Dermis blood vessel endothelial cell (primary cell): ENCODE data around the gene CAMTA2. TPM values are rescaled to one million over a fixed set of nuclear protein-coding genes. Genes with fewer than 3 reads are reported as not detected.
A peak's percentile ranks its signal among the peaks of the same experiment; 100 is the strongest.

Experiments
- DNase-seq: peaks from one replicate; pipeline ENCODE4 v3.0.0; 2010
- total RNA-seq: library from RNA; depleted of rRNA; stranded (reverse); fragments of >200 nt; gene quantifications from 2 replicates; pipeline ENCODE4 v1.2.3, GENCODE V29; 2014

Gene CAMTA2
- total RNA-seq, 1 donor from 2014 or later: 4.9 TPM

- DNase-seq: peak; percentile 99
Observed at GRCh38 chr17:4967539-4968485, 19.7 kb downstream of the CAMTA2 start, which contains the start of gene SPAG7. Gene SPAG7, minus strand, starts transcription at chr17:4967817. Its CDS starts 13 bp downstream, at chr17:4967804.

- peak; percentile 100 for DNase-seq
Observed at GRCh38 chr17:4966844-4967538, 20.5 kb downstream of the CAMTA2 start.

- DNase-seq: no peak
Observed at GRCh38 chr17:4965311-4965986, 22.0 kb downstream of the CAMTA2 start.

GRCh38 chr17:4960279-4960922, 27.1 kb downstream of the CAMTA2 start:
- no peak for DNase-seq

DNA sequence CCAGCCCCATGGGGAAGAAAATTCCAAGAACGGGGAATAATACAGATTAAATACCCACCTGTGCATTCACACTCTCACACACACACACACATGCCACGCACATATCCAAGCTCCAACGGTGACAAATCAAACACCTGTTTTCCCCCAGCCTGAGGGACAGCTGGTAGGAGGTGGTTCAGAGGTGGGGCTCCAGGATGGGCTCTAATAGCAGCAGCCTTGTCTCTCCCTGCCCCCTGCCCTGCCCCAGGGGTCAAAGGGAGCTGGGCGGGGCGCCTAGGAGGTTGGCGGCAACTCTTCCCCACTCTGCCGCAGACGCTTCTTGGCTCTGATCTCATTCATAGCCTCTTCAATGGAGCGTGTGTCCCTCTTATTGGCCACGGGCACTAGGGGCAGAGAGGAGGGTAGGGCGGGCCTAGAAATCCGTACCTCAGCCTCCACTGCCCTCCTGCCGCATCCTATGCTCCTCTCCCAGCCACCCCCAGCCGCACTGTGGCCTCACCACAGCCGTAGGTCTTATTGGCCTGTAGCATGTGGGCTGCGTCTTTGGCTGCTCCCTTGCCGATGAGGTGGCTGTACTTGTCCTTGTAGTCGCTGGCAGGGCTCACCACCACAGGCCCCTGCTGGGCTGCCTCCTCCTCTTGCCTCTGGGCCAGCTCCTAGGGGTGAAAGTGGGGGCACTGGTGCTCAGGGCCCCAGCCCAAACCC, 28.1 kb downstream of the CAMTA2 start:
- no peak for DNase-seq

DNA sequence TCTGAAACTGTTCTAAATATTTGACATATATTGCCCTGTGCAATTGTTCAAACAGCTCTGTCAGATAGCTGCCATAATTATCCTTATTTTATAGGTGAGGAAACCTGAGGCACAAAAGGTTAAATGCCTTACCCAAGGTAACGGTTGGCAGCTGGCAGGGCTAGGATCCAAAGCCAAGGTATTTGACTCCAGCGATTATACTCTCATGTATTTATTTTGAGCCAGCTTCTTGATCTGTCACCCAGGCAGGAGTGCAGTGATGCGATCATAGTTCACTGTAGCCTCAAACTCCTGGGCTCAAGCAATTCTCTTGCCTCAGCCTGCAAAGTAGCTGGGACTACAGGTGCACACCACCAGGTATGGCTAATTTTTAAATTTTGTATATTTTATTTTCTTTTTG, 29.4 kb downstream of the CAMTA2 start:
- no peak for DNase-seq

GRCh38 chr17:4956493-4957061, 30.9 kb downstream of the CAMTA2 start:
- no peak for DNase-seq

- no peak for DNase-seq
Observed at GRCh38 chr17:4955091-4955490, 32.4 kb downstream of the CAMTA2 start.

DNA sequence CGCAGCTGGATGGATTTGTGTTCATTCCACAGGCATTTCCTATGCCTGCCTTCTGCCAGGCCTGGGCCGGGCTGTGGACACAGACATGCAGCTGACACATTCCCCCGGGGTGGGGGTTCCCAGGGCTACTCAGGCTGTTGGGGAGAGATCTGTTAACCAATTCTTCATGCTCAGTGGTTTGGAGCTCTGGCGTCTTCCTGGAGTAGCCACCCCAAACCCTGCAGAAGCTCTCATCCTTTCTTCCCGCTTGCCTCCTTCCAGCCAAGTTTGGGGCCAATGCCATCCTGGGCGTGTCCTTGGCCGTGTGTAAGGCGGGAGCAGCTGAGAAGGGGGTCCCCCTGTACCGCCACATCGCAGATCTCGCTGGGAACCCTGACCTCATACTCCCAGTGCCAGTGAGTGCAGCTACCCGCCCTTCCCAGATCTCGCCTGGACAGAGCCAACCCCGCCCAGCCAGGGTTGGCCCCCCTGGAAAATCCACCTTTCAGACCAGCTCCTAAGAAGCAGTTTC, 34.0 kb downstream of the CAMTA2 start:
- peak; percentile 34 for DNase-seq

DNA sequence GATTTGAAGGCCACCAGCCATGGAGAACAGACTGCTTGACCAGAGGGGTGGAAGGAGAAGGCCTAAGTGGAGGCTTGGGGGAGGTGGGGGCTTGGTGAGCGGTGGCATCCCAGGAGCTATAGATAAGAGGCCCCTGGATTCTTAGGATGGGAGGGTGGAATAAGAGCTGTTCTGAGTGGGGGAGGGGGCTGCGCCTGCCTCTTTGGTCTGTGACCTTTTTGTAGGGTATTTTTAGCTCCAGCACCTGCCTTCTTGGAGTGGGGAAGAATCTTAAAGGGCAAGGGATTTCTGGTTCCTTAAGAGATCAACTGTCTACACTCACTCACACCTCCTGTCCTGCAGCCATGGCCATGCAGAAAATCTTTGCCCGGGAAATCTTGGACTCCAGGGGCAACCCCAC, 36.0 kb downstream of the CAMTA2 start:
- no peak for DNase-seq

- no peak for DNase-seq
Observed at GRCh38 chr17:4950746-4951204, 36.7 kb downstream of the CAMTA2 start, which contains the start of gene ENO3. Gene ENO3, plus strand, starts transcription at chr17:4951119. Its CDS starts 711 bp downstream, at chr17:4951830.

DNA sequence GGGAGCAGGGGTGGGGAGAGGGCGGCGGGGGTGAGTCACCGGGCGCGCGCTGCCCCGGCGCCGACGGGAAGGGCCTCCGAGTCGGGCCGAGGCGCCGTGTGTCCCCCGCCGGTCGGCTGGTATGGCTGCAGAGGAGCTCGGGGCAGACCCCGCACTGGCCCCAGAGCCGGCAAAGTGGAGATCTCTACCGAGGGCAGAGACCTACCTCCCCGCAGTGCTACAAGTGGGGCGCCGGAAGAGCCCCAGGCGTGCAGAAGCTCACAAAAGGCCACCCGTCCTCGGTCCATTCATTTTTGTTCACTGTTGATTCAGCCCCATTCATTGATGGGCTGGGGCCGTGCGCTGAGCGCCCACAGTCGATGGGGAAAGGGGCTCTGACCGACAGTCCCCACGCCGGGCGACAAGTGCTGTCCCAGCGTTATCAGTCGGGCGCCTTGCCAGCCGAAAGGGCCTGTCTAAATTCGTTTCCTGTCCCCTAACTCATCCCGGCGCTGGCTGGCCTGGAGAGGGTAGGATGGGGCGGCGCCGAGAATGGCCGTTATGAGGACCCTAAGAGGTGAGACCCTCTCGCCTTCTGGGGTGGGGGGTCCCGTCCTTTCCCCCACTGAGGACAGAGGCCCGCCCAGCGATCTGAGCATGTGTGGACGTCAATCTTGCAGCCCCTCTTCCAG, 37.3 kb downstream of the CAMTA2 start:
- no peak for DNase-seq

- DNase-seq: peak; percentile 69
Observed at GRCh38 chr17:4949321-4950074, 38.0 kb downstream of the CAMTA2 start.

DNA sequence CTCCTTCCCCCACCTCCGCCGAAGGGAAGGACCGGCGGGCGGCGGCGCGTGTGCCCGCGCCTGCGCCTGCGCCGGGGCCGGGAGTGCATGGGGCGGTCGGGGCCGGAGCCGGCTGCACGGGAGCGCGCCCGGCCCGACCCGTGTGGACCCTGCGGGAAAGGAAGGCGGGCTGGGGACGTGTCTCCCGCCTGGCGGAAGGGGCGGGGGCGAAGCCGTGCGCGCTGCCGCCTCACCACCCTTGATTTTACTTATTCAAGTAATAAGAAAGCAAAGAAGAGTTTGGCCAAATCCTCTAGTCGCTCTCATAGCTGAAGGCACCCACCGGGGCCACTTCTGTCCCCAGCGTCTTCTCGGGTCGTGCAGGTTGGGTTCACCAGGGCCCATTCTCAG, 38.5 kb downstream of the CAMTA2 start:
- peak; percentile 91 for DNase-seq

- peak; percentile 88 for DNase-seq
Observed at GRCh38 chr17:4948166-4948930, 39.1 kb downstream of the CAMTA2 start, which contains the start of gene PFN1. Gene PFN1, minus strand, starts transcription at chr17:4948530. Its CDS starts 136 bp downstream, at chr17:4948394.

- DNase-seq: peak; percentile 45
Observed at GRCh38 chr17:4947411-4948165, 39.9 kb downstream of the CAMTA2 start.

DNA sequence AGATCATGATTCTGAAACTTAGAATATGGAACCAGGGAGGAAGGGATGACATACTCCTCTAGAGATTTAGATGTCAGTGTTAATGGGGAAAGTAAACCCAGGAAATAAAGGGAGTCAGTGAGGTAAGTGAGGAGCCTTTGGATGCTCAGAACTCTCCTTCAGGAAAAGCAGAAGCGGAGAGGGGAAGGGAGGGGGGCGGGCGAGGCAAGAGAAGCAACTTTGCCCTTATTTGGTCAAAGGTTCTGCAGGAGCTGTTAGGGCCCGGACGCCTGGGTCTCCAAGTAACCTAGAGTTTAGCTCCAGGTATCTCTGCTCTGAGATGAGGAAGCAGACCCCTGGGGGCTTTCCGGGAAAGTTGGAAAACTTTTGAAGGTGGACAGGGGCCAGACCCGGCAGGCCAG, 40.5 kb downstream of the CAMTA2 start:
- DNase-seq: no peak
